ENCODE measurements around the gene SPDYE2.
"Not testable (repeated sequence)": the region's sequence is repeated elsewhere in the genome, so short reads cannot be mapped to it uniquely, and the experiment has no call there.

Gene SPDYE2

DNA sequence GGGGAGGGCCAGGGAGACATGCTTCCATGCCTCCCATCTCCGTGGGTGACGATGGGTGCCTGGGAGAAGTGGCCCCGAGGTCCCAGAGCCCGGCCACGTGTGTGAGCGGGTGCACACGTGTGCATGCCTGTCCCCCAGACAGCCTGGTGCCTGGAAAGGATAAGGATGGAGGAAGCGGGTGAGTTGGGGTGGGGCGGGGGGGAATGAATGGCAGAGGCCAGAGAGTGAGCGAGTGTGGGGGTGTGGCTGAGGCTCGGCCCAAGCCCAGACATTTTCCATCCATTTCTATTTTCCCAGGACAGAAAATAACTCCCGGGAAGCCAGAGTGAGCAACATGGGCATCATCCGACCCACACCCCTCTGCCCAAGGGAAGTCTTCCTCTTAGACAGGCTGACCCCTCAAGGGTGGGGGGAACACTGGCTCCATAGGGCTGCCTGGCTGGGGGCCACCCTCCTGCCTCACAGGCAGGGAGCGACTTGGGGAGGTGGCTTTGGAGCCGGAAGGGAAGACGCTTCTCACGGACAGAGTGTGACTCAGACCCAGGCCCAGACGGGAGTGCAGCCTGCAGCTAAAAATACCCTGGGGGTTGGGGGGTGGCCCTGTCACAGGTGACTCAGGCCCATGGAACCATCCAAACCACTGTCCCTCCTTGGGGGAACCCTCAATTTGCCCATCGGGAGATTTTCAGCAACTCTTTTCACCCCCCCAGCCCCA, 53.6 kb downstream of the SPDYE2 start:
- not testable (repeated sequence) for DNase-seq (ENCODE audit: low read depth)

DNA sequence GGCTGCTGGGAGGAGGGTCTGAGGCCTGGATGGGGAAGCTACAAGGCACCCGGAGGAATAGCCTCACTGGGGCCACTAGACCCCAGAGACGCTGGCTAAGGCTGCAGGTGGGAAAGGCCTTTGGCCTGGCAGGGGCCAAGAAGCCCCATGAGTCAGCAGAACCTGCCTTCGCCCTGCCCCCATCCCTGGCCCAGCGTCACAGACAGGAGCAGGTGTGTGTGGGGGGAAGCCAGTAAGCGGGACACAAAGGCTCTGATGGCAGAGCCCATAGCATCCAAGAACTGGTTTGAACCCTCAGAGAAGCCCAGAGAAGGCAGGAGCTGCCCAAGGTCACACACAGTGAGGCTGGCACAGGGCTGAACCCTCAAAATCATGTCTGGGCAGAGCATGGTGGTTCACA, 55.8 kb downstream of the SPDYE2 start:
- not testable (repeated sequence) for DNase-seq (ENCODE audit: low read depth)

DNA sequence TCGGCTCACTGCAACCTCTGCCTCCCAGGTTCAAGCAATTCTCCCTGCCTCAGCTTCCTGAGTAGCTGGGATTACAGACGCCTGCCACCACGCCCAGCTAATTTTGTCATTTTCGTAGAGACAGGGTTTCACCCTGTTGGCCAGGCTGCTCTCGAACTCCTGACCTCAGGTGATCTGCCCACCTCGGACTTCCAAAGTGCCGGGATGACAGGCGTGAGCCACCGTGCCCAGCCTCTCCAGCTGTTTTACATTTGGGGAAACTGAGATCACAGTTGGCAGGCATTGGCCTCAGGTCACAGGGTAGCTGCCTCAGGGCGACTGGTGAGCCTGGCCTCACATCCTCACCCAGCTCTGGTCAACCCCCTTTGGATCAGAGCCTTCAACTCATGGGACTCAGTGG, 58.7 kb downstream of the SPDYE2 start:
- DNase-seq (ENCODE audit: low read depth) = not testable (repeated sequence)

DNA sequence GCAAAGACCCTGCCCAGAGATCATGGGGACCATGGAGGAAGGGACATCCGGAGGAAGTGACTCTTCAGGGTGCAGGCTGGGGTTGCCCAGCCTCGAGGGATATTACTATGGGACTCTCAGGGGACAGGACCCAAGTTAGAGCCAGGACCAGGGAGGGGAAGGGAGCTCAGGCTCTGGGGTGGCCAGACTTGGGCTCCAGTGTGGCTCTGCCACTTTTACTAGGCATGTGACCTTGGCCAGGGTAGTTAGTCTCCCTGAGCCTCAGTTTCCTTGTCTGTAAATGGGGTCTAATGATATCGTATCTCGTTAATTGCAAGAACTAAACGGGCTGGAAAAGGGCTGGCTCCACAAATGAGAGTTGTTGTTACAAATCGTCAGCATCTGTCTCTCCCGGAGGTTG, 59.4 kb downstream of the SPDYE2 start:
- DNase-seq (ENCODE audit: low read depth) = not testable (repeated sequence)

DNA sequence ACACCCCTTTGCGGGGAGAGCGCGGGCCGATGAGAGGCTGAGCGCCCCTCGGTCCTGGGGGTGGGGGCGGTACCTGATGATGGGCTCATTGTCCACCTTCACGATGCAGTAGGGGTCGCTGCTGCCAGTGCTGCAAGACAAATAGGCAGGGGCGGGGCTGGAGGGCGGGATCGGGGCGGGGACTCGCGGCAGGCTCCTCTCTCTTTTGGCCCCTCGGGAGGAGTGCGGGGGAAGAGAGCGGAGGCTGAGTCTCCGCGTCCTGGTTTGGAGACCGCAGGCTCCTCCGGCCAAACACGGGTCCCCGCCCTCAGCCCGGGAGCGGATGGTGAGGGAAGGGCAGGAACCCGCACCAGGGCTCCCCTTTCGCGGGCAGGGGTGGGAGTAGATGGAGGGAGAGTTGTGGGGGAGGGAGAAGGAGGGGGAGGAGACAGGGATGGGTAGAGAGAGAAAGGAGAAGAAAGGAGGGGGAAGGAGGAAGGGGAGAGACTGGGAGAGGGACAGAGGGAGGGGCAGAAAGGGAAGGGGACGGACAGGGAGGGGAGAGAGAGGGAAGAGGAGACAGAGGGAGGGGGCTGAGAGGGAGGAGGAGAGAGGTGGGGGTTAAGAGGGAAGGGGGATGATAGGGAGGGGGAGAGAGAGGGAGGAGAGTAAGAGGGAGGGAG, 60.1 kb downstream of the SPDYE2 start:
- DNase-seq (ENCODE audit: low read depth) = not testable (repeated sequence)

DNA sequence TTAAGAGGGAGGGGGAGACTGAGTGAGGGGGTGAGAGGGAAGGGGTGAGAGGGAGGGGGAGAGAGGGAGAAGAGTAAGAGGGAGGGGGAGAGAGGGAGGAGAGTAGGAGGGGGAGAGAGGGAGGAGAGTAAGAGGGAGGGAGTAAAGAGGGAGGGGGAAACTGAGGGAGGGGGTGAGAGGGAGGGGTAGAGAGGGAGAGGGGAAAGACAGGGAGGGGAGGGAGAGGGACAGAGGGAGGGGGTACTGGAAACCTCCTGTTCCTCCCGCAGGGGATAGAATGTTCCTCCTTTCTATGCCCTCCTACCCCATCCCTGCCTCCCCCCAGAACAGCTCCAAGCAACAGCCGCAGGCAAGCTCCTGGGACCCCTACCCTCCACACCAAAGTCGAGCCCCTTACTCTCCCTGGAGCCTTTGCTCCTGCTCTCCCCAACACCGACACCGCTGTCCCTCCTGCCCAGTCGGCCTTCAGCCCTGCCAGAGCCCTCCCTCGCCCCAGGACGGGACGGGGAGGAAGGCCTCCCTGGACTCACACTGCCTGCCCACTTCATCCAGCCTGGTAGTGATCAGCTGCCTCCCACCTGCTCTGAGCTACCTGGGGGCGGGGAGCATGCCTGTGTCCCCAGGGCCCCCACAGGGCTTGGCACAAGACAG, 60.8 kb downstream of the SPDYE2 start:
- not testable (repeated sequence) for DNase-seq (ENCODE audit: low read depth)

All from activated T-cell treated with anti-CD3 and anti-CD28 coated beads for 24 hours (primary cell).